Stomach smooth muscle (tissue), 2 donors: Measurements from ENCODE around the gene NECAB2.

Source experiments
- H3K27ac ChIP-seq: one replicate; pipeline ENCODE4 v1.7.0; 2013; ENCODE audit warnings: mild to moderate bottlenecking, low read length, inconsistent platforms
- H3K27me3 ChIP-seq, 2 donors: one replicate each; pipeline ENCODE4 v1.7.0; 2013; ENCODE audit warnings: low read length in 2 of 2; ENCODE audit not compliant: insufficient read depth in 2 of 2, control insufficient read depth in 1 of 2
- H3K36me3 ChIP-seq, 2 donors: one replicate each; pipeline ENCODE4 v1.7.0; 2013; ENCODE audit warnings: low read length in 2 of 2; ENCODE audit not compliant: control insufficient read depth in 2 of 2, insufficient read depth in 2 of 2
- H3K4me1 ChIP-seq: one replicate; pipeline ENCODE4 v1.7.0; 2013; ENCODE audit warnings: low read length; ENCODE audit not compliant: control insufficient read depth, insufficient read depth
- H3K4me3 ChIP-seq, 2 donors: one replicate each; pipeline ENCODE4 v1.7.0; 2013; ENCODE audit warnings: low read length in 2 of 2
- H3K9ac ChIP-seq, 2 donors: one replicate each; pipeline ENCODE4 v1.7.0; 2013; ENCODE audit warnings: low read length in 2 of 2, mild to moderate bottlenecking in 1 of 2
- H3K9me3 ChIP-seq, 2 donors: one replicate each; pipeline ENCODE4 v1.7.0; 2013; ENCODE audit warnings: low read length in 2 of 2; ENCODE audit not compliant: control insufficient read depth in 2 of 2
- donor health status: healthy.
- donor health status: Pancreatic carcinoma.

NECAB2 gene

DNA sequence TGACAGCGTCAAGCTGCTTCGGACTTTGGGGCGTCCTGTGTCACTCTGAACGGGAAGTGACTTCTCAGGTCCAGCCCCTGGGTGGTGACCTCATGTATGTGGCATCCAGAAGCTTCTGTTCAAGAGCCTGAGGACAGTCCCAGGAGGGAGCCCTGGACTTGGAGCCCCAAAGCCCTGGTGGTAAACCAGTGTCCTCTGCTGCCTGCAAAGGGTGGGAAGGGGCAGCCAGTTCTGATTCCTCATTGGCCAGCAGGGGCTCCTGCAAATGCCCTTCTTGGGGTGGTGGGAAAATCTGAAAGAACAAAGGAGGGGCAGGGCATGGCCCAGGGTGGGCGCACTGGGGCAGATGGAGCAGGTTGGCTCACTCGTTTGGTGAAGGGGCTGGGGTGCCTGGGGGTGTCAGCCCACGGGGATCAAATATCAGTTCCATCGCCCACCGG, 13.4 kb upstream of the NECAB2 start:
- Histone ChIP-seq H3K9ac (no peak overlapping the region), H3K4me1 (peaks cover 27% of the 10 kb centered on the region), H3K27ac (no peak overlapping the region), H3K36me3 (peaks cover 6 to 9% of the 10 kb centered on the region in 2 donors), H3K9me3 (no peaks in the 10 kb centered on the region), H3K4me3 (no peak overlapping the region), H3K27me3 (no peaks in the 10 kb centered on the region)

DNA sequence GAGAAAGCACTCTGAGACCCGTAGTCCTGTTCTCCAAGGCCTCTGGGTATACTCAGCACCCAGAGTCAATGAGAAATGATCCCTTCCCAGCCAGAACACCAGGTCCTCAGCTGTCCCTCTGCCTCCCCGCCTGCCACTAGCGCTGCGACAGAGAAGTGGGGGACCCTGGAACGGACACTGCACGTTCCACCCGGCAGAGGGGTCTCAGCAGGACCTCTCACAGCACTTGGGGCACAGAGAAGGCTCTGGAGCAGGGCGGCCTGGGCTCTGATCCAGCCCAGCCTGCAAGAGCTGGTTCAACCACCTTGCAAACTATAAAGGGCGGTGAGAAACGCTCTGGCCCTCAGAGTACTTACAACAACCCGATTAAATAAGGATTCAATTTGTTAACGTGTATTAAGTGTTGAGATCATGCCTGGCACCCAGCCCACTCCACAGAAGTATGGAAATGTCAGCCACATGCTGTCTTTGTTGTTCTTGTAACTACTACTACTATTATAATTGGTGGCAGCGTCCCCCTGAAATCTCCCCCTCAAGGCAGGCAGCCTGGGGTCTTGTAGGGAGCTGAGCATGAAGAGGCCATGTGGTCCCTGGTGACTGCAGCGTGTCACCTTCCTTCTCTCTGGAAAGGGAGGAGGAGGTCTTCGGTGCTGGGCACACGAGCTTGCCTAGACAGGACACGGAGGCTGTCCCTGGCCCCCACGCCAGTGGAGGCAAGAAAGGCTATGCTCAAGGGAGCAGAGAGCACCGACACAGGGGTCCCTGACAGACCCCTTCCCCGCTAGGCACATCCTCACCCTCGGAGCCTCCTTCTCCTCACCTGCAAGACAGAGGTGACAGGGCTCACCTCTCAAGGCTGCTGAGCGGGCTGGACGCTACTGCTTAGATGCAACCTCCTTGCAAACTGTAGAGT, 12.6 kb upstream of the NECAB2 start:
- H3K9ac ChIP-seq = no peak overlapping the region
- H3K4me1 ChIP-seq = peaks cover 27% of the 10 kb centered on the region
- no peak overlapping the region for H3K4me3 ChIP-seq
- peaks cover 15 to 17% of the 10 kb centered on the region in 2 donors for H3K36me3 ChIP-seq
- no peaks in the 10 kb centered on the region for H3K27me3 ChIP-seq
- H3K9me3 ChIP-seq = no peaks in the 10 kb centered on the region
- no peak overlapping the region for H3K27ac ChIP-seq

DNA sequence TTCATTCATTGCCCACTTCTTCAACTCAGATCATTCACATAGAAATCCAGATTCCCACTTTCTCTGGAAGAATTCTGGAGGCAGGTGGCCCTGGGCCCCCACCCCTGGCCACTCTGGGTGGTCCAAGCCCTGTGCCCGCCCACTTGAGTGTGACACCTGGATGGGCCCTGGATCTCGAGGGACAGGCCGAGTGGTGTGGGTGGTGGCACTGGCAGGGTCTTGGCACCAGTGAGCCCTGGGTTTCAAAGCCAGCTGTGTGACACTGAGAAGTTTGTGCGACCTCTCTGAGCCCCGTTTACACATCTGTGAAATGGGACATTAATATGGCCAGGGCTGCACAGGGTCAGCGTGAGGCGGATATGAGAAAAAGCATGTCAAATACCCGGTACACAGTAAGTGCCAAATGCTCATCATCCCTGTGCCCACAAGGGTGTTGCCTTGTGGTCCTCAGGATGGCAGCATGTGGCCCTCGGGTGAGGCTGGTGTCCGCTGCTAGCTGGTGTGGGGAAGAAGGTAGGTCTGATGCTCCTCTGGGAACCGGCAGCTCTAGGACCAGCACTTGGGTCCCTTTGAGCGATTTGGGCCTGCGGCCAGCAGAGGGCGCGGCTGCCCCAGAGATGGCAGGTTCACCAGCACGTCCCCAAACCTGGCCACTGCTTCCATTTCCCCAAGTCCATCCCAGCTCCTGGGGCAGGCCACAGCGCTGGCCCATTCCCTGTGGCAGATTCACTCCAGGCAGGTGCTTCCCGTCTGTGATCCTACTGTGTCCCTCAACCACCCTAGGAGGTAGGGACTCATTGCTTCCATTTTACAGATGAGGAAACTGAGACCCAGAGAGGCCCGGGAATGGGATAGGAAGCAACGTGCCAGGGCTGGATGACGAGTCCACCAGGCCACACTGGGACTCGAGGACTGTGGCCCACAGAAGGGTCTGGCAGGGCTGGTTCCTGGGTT, 11.4 kb upstream of the NECAB2 start:
- no peak overlapping the region for H3K27ac ChIP-seq
- no peak overlapping the region for H3K9ac ChIP-seq
- H3K4me1 ChIP-seq = peaks cover 27% of the 10 kb centered on the region

DNA sequence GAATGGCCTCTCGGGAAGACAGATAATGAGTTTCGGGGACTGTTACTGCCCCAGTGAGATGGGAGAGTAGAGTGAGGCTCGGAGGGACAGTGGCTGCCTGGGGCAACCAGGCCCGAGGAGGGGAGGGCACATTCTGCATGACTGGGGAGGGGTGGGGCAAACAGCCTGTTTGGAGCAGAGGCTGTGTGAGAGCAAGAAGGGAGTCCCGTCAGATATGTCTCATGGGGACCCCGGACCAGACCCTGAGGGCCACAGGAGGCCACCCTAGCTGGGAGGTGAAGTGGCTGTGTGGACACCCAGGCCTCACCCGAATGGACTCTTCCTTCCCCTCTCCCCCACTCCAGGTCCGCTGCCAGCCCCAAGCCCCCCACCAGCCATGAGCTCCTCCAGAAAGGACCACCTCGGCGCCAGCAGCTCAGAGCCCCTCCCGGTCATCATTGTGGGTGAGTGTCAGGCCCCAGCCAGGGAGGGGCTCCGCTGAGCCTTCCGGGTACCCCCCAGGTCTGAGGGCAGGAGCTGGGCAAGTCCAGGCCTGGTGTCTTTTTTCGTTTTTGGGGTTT, 10.7 kb upstream of the NECAB2 start:
- peaks cover 20 to 21% of the 10 kb centered on the region in 2 donors for H3K36me3 ChIP-seq
- H3K4me1 ChIP-seq = peaks cover 27% of the 10 kb centered on the region
- H3K27me3 ChIP-seq = no peaks in the 10 kb centered on the region
- H3K9me3 ChIP-seq = no peaks in the 10 kb centered on the region
- H3K4me3 ChIP-seq = no peak overlapping the region
- no peak overlapping the region for H3K9ac ChIP-seq
- no peak overlapping the region for H3K27ac ChIP-seq

More for the DNA sequence above, 11.4 kb upstream of the NECAB2 start:
- Histone ChIP-seq H3K9me3 (no peaks in the 10 kb centered on the region), H3K4me3 (no peak overlapping the region), H3K36me3 (peaks cover 20 to 21% of the 10 kb centered on the region in 2 donors), H3K27me3 (no peaks in the 10 kb centered on the region)

DNA sequence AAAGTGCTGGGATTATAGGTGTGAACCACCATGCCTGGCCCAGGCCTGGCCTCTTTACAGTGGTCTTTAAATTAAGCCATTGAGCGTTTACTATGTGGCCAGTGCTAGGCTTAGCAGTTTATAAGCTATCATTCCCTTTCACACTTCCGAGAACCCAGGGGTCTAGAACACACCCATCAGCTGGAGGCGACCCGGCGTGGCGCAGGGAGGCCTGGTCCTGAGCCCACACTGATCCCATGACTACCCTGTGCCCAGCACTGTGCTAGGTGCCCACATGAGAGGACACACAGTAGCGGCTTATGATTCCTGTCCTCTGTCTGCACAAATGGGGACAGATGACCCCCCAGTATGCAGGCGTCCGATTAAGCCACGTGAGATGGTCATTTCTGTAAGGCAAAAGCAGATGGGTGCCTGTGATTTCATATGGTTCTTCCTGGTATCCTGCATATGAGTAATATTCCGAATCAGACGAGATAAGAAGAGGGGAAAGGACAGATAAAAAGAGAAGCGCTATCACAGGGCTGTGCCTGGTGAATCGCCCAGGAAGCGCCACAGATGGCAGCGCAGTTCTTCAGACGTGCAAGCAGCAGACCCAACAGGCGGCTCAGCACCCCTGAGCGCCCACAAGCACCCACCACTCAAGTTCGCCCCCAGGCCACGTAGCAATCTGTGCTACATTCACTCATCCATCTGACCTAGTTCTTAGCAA, 9.8 kb upstream of the NECAB2 start:
- H3K27me3 ChIP-seq = no peaks in the 10 kb centered on the region
- H3K9me3 ChIP-seq = no peaks in the 10 kb centered on the region
- no peak overlapping the region for H3K27ac ChIP-seq
- peaks cover 17% of the 10 kb centered on the region for H3K4me1 ChIP-seq
- H3K4me3 ChIP-seq = no peak overlapping the region
- peaks cover 26% of the 10 kb centered on the region in 2 donors for H3K36me3 ChIP-seq
- no peak overlapping the region for H3K9ac ChIP-seq

DNA sequence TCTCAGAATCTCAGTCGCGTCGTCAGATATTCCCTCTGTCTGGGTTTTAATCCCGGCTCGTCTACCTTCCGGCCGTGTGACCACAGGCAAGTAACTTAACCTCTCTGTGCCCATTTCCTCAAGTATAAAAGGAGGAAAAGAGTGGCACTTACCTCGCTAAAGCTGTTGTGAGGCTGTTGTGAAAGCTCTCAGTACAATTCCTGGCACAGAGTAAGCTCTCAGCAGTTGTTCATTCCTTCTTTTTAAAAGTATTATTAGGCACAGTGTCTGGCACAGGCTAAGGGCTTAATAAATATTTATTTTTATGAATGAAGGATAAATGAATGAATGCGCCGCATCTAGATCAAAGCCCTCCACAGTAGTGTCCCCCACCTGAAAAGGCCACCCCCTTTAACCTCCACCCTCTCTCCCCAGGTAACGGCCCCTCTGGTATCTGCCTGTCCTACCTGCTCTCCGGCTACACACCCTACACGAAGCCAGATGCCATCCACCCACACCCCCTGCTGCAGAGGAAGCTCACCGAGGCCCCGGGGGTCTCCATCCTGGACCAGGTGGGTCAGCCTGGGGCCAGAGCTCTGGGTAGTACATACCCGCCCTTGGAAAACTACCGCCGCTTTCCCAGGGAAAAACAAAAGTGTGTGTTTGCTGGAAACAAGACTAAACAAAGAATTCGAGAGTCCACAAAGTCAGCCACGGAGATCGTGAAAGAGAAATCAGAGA, 9.0 kb upstream of the NECAB2 start:
- Histone ChIP-seq H3K4me1 (peaks cover 11% of the 10 kb centered on the region), H3K27me3 (no peaks in the 10 kb centered on the region), H3K9me3 (no peaks in the 10 kb centered on the region), H3K4me3 (no peak overlapping the region), H3K27ac (no peak overlapping the region), H3K36me3 (peaks cover 26% of the 10 kb centered on the region in 2 donors), H3K9ac (no peak overlapping the region)

DNA sequence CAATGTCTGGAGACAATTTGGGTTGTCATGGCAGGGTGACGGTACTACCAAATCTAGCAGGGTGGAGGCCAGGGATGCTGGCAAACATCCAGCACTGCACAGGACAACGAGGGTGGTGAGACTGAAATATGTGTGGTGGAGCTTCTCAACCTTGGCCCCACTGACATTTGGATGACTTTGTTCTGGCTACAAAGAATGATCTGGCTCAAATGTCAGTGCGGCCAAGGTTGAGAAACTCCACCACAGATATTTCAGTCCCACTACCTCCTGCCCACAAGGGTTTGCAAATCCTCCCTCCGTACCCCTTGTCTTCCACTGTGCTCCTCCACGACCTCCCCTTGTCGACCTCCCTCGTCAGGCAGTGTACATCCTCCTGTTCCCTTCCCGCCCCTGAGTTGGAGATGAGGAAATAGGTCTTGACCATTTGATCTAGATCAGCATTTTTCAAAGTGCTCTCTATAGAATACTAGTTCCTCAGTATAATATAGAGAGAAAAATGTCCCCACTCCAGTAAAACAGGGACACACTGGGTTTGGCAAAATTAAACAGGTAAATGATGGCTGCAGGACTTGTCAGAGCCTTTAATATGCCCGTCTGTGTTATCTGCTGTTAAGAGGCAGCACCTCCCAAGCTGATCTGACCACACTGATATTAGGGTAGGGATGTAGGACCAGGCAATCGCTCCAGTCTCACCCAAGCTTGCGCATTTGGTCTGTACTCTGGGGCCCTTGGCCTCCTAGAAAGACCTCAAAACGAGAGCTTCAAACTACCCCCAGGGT, 8.2 kb upstream of the NECAB2 start:
- Histone ChIP-seq H3K4me3 (no peak overlapping the region), H3K4me1 (peaks cover 6% of the 10 kb centered on the region), H3K9ac (no peak overlapping the region), H3K27ac (no peak overlapping the region), H3K9me3 (no peaks in the 10 kb centered on the region), H3K36me3 (peaks cover 26% of the 10 kb centered on the region in 2 donors), H3K27me3 (no peaks in the 10 kb centered on the region)

DNA sequence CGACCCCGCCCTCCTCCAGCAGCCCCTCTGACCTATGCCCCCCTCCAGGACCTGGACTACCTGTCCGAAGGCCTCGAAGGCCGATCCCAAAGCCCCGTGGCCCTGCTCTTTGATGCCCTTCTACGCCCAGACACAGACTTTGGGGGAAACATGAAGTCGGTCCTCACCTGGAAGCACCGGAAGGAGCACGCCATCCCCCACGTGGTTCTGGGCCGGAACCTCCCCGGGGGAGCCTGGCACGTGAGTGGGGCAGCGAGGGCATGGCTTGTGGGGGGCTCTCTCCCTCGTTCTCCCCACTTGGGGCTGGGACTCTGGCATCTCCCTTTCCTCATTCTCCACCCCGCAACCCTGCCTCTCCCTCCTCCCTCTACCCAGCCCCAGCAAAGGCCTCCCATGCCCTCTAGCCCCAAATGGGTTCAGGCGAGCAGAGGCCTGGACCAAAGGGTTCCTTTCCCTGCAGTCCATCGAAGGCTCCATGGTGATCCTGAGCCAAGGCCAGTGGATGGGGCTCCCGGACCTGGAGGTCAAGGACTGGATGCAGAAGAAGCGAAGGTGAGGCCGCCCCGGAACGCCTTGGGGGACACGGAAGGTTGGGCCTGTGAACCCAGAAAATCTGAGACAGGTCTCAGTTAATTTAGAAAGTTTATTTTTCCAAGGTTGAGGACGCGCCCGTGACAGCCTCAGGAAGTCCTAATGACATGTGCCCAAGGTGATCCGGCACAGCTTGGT, 7.4 kb upstream of the NECAB2 start:
- H3K9ac ChIP-seq = no peak overlapping the region

DNA sequence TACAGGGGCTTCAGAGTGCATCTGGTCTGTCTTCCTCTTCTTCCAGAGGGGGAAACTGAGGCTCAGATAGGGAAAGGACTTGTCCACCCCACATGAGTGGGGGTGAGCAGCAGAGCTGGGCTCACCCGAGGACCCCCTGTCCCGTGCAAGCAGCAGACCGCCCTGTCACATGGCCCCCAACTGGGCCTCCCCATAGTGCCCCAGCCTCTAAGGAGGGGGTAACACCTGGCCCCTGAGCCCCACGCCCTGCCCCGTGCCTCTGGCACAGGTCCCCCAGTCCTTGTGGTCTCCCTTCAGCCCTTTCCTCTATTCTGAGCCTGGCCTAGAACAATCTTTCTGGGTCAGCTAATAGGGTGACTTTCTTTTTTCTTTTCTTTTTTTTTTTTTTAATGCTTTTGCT, 6.5 kb upstream of the NECAB2 start:
- peaks cover 26% of the 10 kb centered on the region in 2 donors for H3K36me3 ChIP-seq
- no peak overlapping the region for H3K4me3 ChIP-seq
- H3K9ac ChIP-seq = no peak overlapping the region
- no peaks in the 10 kb centered on the region for H3K27me3 ChIP-seq
- no peak overlapping the region for H3K27ac ChIP-seq
- H3K4me1 ChIP-seq = no peaks in the 10 kb centered on the region
- H3K9me3 ChIP-seq = no peaks in the 10 kb centered on the region

More for the DNA sequence above, 7.4 kb upstream of the NECAB2 start:
- Histone ChIP-seq H3K4me1 (no peaks in the 10 kb centered on the region), H3K9me3 (no peaks in the 10 kb centered on the region), H3K27ac (no peak overlapping the region), H3K4me3 (no peak overlapping the region), H3K36me3 (peaks cover 26% of the 10 kb centered on the region in 2 donors), H3K27me3 (no peaks in the 10 kb centered on the region)
